ENCODE results near the gene CDNF.

- TF ChIP-seq EZH2 (IDR thresholded peaks at IDR 0.05; ENCODE audit: borderline replicate concordance, low read length) = no peak
- TF ChIP-seq, protein P1, sequence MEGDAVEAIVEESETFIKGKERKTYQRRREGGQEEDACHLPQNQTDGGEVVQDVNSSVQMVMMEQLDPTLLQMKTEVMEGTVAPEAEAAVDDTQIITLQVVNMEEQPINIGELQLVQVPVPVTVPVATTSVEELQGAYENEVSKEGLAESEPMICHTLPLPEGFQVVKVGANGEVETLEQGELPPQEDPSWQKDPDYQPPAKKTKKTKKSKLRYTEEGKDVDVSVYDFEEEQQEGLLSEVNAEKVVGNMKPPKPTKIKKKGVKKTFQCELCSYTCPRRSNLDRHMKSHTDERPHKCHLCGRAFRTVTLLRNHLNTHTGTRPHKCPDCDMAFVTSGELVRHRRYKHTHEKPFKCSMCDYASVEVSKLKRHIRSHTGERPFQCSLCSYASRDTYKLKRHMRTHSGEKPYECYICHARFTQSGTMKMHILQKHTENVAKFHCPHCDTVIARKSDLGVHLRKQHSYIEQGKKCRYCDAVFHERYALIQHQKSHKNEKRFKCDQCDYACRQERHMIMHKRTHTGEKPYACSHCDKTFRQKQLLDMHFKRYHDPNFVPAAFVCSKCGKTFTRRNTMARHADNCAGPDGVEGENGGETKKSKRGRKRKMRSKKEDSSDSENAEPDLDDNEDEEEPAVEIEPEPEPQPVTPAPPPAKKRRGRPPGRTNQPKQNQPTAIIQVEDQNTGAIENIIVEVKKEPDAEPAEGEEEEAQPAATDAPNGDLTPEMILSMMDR (IDR thresholded peaks at IDR 0.05; ENCODE audit: low read length) = no peak
Measured at GRCh38 chr10:14859043-14859442, 21.2 kb upstream of the CDNF start.

Data from OCI-LY1 (cell line).